HepG2 (cell line): Measurements from ENCODE around the gene STARD10. TPM values are rescaled to one million over a fixed set of nuclear protein-coding genes. Genes with fewer than 3 reads are reported as not detected.

Experiments
- CBX2 ChIP-seq, 2 experiments: fragments of 200-600 bp in 1 of 2; sonication (generic); formaldehyde crosslinking in 1 of 2; IDR thresholded peaks; 2 replicates each; pipeline versions ENCODE4 v1.7.0 to v1.8.1; 2018 to 2022; ENCODE audit warnings: low read depth in 2 of 2, low read length in 1 of 2, mild to moderate bottlenecking in 1 of 2, missing genetic modification reagents in 1 of 2
- DPF2 ChIP-seq: sonication (generic); formaldehyde crosslinking; IDR thresholded peaks from 2 replicates; pipeline ENCODE4 v1.4.0; 2020; ENCODE audit warnings: mild to moderate bottlenecking, low read depth, missing genetic modification reagents, borderline replicate concordance
- FOSL2 ChIP-seq: sonication (generic); formaldehyde crosslinking; IDR thresholded peaks from 2 replicates; pipeline ENCODE4 v1.4.0; 2020; ENCODE audit warnings: missing genetic modification reagents
- GABPB1 ChIP-seq: IDR thresholded peaks from 2 replicates; pipeline ENCODE4 v1.6.1; 2016; ENCODE audit warnings: mild to moderate bottlenecking, missing genetic modification reagents, moderate library complexity, missing compliant biosample characterization
- KAT8 ChIP-seq: IDR thresholded peaks from 2 replicates; pipeline ENCODE4 v1.6.1; 2016; ENCODE audit warnings: missing genetic modification reagents, missing compliant biosample characterization
- MEIS2 ChIP-seq: sonication (generic); formaldehyde crosslinking; IDR thresholded peaks from 2 replicates; pipeline ENCODE4 v1.9.0; 2021; ENCODE audit warnings: mild to moderate bottlenecking, missing genetic modification reagents
- PITX1 ChIP-seq: sonication (generic); formaldehyde crosslinking; IDR thresholded peaks from 2 replicates; pipeline ENCODE4 v1.5.1; 2020; ENCODE audit warnings: mild to moderate bottlenecking, missing genetic modification reagents
- RFXANK ChIP-seq: IDR thresholded peaks from 2 replicates; pipeline ENCODE4 v1.6.1; 2016
- SPEN ChIP-seq: sonication (generic); formaldehyde crosslinking; IDR thresholded peaks from 2 replicates; pipeline ENCODE4 v1.5.1; 2020; ENCODE audit warnings: low read depth, mild to moderate bottlenecking, missing genetic modification reagents
- THAP7 ChIP-seq: sonication (generic); formaldehyde crosslinking; IDR thresholded peaks from 2 replicates; pipeline ENCODE4 v1.8.1; 2023; ENCODE audit warnings: mild to moderate bottlenecking, missing genetic modification reagents
- THAP9 ChIP-seq: sonication (generic); formaldehyde crosslinking; IDR thresholded peaks from 2 replicates; pipeline ENCODE4; 2020; ENCODE audit warnings: missing genetic modification reagents, mild to moderate bottlenecking, borderline replicate concordance
- ZNF138 ChIP-seq: sonication (generic); formaldehyde crosslinking; IDR thresholded peaks from 2 replicates; pipeline ENCODE4 v1.5.0; 2020; ENCODE audit warnings: mild to moderate bottlenecking, low read depth, missing genetic modification reagents
- ZNF17 ChIP-seq: sonication (generic); formaldehyde crosslinking; IDR thresholded peaks from 2 replicates; pipeline ENCODE4 v1.5.0; 2020; ENCODE audit warnings: mild to moderate bottlenecking, missing genetic modification reagents
- ZNF616 ChIP-seq: sonication (generic); formaldehyde crosslinking; IDR thresholded peaks from 2 replicates; pipeline ENCODE4 v1.5.0; 2020; ENCODE audit warnings: low read depth, mild to moderate bottlenecking, missing genetic modification reagents
- ZNF775 ChIP-seq: sonication (generic); formaldehyde crosslinking; IDR thresholded peaks from 2 replicates; pipeline ENCODE4 v1.4.0; 2020; ENCODE audit warnings: missing genetic modification reagents, mild to moderate bottlenecking, moderate library complexity, borderline replicate concordance
- polyA plus RNA-seq, 8 experiments: library from polyadenylated mRNA; depleted of rRNA in 3 of 8; stranded (reverse) in 7 of 8; unstranded in 1 of 8; fragments of >200 nt; fragmentation: Illumina TruSeq in 4 of 8; extraction: Trizol in 4 of 8; gene quantifications; 2 replicates each; pipeline versions ENCODE4 v1.2.1 to v1.2.3, GENCODE V29; 2011 to 2016; ENCODE audit warnings: low read depth in 4 of 8, missing spikeins in 1 of 8, mixed read lengths in 1 of 8; ENCODE audit not compliant: insufficient read depth in 1 of 8
- total RNA-seq, 5 experiments: library from RNA; depleted of rRNA; stranded (reverse); fragments of >200 nt; fragmentation: Illumina TruSeq; extraction: Trizol; gene quantifications; 2 replicates each; pipeline ENCODE4 v1.2.3, GENCODE V29; 2016; ENCODE audit warnings: low read depth in 1 of 5
- TF ChIP-seq, protein P1 (sequence below): sonication (generic); formaldehyde crosslinking; IDR thresholded peaks from 2 replicates; pipeline ENCODE4 v1.4.0; 2020; ENCODE audit warnings: missing genetic modification reagents, borderline replicate concordance
- TF ChIP-seq, protein P2 (sequence below): sonication (generic); formaldehyde crosslinking; IDR thresholded peaks from 2 replicates; pipeline ENCODE4 v1.4.0; 2020; ENCODE audit warnings: missing genetic modification reagents, low read depth, mild to moderate bottlenecking, borderline replicate concordance
- TF ChIP-seq, protein P3 (sequence below): sonication (generic); formaldehyde crosslinking; IDR thresholded peaks from 2 replicates; pipeline ENCODE4 v1.4.0; 2020; ENCODE audit warnings: mild to moderate bottlenecking, missing genetic modification reagents

Gene STARD10
- total and polyA plus RNA-seq, 2 of the 13 experiments (the other 11 are each of a cell fraction or from before 2014, with no cell fraction given) = 260 to 341 TPM

DNA sequence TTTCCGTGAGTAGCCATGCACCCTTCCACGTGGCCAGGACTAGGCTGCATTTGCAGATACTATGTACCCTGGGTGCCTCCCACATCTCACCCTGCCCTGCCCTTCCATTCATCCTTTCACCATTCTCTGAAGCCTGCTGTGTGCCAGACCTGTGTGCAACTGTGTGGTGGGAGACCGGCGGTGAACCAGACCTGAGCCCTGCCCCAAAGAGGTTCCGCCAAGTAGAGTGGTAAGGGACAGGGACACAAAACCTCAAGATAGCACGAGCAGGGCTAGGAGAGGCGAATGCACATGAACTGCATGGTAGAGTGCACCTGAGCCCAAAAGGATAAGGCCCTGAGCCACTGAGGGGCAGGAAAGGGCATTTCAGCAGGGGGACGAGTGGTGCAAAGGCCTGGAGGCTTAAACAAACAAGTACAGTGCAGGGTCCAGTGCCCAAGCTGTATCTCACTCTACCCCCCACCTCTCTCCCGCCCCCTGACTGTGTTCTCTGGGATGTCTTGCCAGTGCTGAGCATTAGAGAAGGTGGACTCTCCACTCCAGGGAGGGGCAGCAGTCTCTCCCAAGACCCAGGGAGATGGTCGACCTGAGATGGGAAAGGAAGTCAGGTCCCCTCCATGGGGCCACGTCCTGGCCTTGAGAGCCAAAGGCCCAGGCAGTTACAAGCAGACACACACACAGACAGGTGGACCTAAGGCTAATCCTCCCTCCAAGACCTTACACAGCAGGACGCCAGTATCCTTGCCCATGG lies 27.5 kb downstream of the STARD10 start (continued):
- TF ChIP-seq, protein P1, sequence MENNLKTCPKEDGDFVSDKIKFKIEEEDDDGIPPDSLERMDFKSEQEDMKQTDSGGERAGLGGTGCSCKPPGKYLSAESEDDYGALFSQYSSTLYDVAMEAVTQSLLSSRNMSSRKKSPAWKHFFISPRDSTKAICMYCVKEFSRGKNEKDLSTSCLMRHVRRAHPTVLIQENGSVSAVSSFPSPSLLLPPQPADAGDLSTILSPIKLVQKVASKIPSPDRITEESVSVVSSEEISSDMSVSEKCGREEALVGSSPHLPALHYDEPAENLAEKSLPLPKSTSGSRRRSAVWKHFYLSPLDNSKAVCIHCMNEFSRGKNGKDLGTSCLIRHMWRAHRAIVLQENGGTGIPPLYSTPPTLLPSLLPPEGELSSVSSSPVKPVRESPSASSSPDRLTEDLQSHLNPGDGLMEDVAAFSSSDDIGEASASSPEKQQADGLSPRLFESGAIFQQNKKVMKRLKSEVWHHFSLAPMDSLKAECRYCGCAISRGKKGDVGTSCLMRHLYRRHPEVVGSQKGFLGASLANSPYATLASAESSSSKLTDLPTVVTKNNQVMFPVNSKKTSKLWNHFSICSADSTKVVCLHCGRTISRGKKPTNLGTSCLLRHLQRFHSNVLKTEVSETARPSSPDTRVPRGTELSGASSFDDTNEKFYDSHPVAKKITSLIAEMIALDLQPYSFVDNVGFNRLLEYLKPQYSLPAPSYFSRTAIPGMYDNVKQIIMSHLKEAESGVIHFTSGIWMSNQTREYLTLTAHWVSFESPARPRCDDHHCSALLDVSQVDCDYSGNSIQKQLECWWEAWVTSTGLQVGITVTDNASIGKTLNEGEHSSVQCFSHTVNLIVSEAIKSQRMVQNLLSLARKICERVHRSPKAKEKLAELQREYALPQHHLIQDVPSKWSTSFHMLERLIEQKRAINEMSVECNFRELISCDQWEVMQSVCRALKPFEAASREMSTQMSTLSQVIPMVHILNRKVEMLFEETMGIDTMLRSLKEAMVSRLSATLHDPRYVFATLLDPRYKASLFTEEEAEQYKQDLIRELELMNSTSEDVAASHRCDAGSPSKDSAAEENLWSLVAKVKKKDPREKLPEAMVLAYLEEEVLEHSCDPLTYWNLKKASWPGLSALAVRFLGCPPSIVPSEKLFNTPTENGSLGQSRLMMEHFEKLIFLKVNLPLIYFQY (CRISPR knock-in tag) = peak; percentile 67; the same call in 1 of the 2 replicates
- TF ChIP-seq, protein P2, sequence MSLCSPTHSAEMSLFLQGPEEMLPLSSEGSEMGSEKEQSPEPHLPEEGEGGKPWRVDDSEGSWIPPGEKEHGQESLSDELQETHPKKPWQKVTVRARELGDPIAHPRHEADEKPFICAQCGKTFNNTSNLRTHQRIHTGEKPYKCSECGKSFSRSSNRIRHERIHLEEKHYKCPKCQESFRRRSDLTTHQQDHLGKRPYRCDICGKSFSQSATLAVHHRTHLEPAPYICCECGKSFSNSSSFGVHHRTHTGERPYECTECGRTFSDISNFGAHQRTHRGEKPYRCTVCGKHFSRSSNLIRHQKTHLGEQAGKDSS (CRISPR knock-in tag) = peak; percentile 37; the same call in 1 of the 2 replicates
- TF ChIP-seq GABPB1 = peak; percentile 37; the same call in 1 of the 2 replicates
- TF ChIP-seq ZNF616 = no peak
- peak; percentile 40; the same call in 1 of the 2 replicates for TF ChIP-seq FOSL2
- TF ChIP-seq THAP9 (CRISPR knock-in tag) = peak; percentile 72; the same call in 1 of the 2 replicates
- 0 out of 2 replicates have a peak, but pooled peaks have one; percentile 36 for TF ChIP-seq ZNF775 (CRISPR knock-in tag)
- TF ChIP-seq ZNF138 (CRISPR knock-in tag) = 0 out of 2 replicates have a peak, but pooled peaks have one; percentile 8
- peak; percentile 91 for TF ChIP-seq DPF2 (CRISPR knock-in tag)
- TF ChIP-seq KAT8 = peak; percentile 62; the same call in 1 of the 2 replicates
- TF ChIP-seq CBX2 (IDR thresholded peaks at IDR 0.05; ENCODE audit: low read depth, low read length) = no peak
- 0 out of 2 replicates have a peak, but pooled peaks have one; percentile 46 for TF ChIP-seq CBX2 (CRISPR knock-in tag; IDR thresholded peaks at IDR 0.05; ENCODE audit: low read depth)
- peak; percentile 36; the same call in 1 of the 2 replicates for TF ChIP-seq THAP7 (CRISPR knock-in tag)
- TF ChIP-seq RFXANK (CRISPR knock-in tag) = 0 out of 2 replicates have a peak, but pooled peaks have one; percentile 28
- peak; percentile 93 for TF ChIP-seq PITX1 (CRISPR knock-in tag)
- TF ChIP-seq ZNF17 (CRISPR knock-in tag) = no peak
- peak; percentile 86 for TF ChIP-seq SPEN (CRISPR knock-in tag)
- TF ChIP-seq MEIS2 (CRISPR knock-in tag) = no peak
- TF ChIP-seq, protein P3, sequence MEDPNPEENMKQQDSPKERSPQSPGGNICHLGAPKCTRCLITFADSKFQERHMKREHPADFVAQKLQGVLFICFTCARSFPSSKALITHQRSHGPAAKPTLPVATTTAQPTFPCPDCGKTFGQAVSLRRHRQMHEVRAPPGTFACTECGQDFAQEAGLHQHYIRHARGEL (CRISPR knock-in tag) = 0 out of 2 replicates have a peak, but pooled peaks have one; percentile 35
